GM10266 (cell line): ENCODE data around the gene LRCH1.

ENCODE experiments used
- DNase-seq: peaks from one replicate; pipeline ENCODE4 v3.0.0; 2012; ENCODE audit errors: extremely low spot score
- TF ChIP-seq, protein P1 (sequence below): IDR thresholded peaks from 2 replicates; pipeline ENCODE4 v1.5.1; 2012; ENCODE audit warnings: mild to moderate bottlenecking, low read depth; ENCODE audit not compliant: control insufficient read depth, insufficient read depth; ENCODE audit errors: missing control alignments

The LRCH1 gene

DNA sequence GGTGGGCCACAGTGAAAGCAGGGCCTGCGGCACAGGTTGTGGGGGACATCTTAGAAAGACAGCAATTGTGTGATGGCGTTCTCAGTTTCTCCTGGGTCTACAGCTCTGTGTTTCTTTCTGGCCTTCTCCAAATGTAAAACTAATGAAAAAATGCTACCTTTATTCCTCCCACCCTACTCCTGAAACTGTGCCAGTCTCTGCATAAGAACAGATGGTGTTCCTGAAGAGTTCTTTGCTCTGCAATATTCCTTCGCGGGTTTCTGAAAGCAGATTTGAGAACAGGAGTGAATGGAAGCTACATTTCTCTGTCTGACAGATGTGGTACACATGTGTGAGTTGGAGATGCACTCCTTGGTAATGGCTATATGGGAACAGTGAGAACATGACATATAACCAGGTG is 18.0 kb upstream of the LRCH1 start:
- no peak for DNase-seq
- TF ChIP-seq, protein P1, sequence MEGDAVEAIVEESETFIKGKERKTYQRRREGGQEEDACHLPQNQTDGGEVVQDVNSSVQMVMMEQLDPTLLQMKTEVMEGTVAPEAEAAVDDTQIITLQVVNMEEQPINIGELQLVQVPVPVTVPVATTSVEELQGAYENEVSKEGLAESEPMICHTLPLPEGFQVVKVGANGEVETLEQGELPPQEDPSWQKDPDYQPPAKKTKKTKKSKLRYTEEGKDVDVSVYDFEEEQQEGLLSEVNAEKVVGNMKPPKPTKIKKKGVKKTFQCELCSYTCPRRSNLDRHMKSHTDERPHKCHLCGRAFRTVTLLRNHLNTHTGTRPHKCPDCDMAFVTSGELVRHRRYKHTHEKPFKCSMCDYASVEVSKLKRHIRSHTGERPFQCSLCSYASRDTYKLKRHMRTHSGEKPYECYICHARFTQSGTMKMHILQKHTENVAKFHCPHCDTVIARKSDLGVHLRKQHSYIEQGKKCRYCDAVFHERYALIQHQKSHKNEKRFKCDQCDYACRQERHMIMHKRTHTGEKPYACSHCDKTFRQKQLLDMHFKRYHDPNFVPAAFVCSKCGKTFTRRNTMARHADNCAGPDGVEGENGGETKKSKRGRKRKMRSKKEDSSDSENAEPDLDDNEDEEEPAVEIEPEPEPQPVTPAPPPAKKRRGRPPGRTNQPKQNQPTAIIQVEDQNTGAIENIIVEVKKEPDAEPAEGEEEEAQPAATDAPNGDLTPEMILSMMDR, result no peak

DNA sequence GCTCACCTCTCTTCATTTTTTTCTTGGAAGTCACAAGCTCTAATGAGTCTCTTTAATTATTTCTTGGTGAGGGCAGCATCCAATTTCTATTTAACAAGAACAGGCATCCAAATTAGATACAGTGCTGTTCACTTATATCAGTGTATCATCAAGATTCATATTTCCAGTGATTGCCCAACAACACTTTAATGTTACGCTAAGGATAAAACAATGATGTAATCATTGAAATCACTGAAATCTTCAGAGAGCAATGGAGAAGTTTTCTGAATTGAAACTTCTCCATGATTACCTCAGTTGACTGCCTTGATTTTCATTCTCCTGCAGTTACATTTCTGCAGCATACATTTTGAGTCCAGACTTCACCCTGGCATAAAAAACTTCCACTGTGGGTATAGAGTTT is 17.1 kb upstream of the LRCH1 start:
- TF ChIP-seq, protein P1, result no peak
- DNase-seq, result no peak

DNA sequence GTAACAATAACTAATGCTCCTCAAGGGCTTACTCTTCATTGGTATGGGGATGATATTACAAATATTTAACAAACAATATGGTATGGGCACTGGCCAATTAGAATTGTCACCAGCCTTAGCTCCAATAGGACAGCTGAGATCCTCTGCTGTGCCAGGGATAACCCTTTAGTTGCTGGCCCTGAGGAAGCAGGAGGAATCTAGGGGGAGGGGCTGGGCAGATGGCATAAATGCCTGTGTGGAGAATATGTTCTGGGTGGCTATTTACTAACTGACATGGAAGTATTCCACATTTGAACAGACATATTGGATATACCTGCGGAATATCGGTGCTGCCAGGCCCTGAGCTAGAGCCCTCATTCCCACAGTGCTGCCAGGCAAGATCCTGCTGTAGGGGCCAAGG is 16.6 kb upstream of the LRCH1 start:
- DNase-seq, result no peak
- TF ChIP-seq, protein P1, result no peak

DNA sequence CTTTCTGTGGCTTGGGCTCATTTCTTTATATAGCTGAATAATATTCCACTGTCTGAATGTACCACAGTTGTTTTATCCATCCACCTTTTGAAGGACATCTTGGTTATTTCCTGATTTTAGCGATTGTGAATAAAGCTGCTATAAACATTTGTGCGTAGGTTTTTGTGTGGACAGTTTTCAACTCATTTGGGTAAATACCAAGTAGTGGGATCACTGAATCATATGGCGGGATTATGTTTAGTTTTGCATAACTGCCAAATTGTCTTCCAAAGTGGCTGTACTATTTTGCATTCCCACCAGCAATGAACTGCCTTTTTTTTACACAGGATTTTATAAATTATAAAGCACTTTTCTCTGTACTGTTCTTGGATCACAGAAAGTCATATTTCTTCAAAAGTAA is 13.7 kb upstream of the LRCH1 start:
- TF ChIP-seq, protein P1, result no peak
- no peak for DNase-seq

DNA sequence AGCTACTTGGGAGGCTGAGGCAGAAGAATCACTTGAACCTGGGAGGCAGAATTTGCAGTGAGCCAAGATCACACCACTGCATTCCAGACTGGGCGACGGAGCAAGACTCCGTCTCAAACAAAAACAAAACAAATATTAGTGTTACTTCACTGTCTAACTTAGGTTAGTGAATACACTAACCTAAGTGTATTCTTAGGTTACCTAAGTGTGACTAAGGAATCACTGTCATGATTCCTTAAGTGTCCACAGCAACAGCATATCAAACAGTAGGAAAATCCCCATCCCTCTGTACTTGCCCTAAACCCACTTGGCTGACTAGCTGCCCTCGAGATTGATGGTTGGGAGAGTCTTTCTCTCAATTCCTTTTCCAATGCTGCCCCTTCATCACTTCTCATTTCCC is 11.8 kb upstream of the LRCH1 start:
- no peak for DNase-seq
- TF ChIP-seq, protein P1, result no peak

DNA sequence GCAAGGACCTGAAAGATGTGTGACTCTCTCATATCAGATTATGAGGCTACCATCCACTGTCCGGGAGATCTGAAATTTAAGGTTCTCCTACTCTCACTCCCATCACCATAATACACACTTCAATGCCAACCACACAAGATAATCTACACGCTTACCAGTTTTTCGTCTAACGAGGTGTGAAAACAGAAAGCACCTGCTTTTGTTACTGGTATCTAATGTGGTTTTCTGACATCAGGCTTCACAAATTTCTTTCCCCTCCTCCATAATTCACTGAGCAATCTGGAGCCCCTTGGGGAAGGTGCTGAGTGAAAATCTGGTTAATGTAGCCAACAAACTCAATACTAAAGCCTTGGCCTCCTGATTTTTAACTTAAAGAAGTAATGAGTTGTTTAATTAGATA is 10.1 kb upstream of the LRCH1 start:
- TF ChIP-seq, protein P1, result no peak
- DNase-seq, result no peak

DNA sequence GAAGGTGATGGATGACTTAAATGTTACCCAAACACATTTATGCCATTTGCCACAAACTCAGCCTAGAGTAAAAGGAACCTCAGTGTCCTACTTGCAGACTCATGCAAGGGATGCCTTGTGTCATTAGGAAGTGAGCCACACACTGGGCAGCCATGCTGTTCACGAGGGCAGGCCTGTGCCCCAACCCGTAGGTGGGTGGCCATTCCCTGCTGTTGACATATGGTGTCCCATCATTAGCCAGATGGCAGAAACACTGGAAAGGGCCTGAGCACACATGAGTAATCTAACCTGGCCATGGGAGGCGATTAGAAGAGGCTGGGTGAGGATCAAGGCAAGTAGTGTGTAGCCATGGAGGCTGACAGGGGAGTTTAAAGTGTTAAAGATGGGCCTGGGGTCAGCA is 9.7 kb upstream of the LRCH1 start:
- DNase-seq, result no peak
- TF ChIP-seq, protein P1, result no peak
